ENCODE measurements around the gene PGS1.
"Not testable (repeated sequence)": the region's sequence is repeated elsewhere in the genome, so short reads cannot be mapped to it uniquely, and the experiment has no call there.

PGS1 gene

DNA sequence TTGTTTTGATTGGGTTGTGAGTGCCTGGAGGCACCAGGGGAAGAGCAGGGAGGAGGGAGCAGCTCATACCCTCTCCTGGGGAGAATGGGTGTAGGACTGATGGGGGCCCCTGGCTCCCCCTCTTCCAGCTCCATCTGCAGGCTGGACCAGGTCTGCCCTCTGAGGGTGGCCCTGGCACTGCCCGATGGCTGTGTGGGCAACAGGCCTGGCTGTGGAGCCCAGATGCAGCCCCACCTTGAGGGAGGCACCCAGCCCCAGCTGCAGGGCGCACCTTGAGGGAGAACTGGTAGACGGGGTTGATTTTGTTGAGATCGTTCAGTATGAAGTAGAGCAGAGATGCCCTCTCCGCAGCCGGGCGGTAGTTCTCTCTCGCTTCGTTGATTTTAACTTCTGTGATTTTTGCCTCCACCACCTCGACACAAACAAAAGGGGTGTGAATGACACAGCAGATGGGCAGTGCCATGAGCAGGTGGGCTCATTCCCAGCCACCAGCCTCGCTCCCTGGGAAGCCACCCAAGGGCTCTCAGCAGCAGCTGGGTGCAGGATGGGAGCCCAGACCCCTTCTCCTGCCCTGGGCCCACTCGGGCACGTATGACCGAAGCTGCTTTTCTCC is 71.6 kb downstream of the PGS1 start:
- no peak for DNase-seq

DNA sequence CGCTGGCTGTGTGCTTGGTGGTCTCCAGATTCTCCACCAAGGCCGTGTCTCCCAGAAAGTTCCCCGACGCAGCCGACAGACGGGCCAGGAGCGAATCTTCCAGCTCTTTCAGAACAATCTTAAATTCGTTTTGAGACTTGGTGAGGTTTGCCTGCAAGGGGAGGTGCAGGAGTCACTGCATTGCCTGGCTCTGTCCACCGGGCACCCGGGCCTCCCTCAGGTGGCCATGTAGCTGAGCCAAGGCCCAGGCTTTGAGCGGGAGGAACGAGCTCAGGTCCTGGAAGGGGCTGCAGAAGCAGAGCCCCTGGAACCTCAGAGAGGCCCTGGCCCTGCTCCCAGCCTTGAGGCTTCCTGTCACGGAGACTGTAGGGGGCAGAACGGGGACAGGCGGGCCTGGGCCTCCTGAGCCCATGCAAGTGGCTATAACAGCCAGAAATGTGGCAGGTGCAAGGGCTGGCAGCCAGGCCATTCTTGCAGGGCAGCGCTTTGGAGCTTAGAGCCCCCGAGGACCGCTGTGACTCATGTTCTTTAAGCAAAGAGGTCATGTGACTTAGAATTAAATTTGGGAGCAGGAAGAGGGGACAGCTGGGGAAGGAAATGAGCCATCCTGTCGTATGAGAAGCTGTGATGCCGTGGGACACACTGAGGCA is 72.4 kb downstream of the PGS1 start:
- DNase-seq, result no peak

DNA sequence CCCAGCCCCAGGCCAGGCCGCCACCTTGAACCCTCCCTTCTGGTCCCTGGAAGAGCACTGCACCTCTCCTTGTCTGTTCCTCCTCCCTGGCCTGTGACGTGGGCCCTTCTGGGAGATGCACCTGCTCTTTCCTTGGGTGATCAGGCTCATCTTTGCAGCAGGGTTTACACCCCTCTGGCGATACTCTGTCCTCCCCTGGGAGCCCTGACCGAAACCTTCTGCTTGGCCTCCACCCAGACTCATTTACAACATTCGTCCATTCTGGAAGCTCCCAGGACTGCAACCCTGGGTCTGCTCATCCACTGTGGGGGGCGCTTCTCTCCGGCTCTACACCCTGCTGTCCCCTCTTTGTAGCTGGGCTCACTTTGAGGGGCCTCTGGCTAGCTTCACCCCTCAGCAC is 73.3 kb downstream of the PGS1 start:
- no peak for DNase-seq

DNA sequence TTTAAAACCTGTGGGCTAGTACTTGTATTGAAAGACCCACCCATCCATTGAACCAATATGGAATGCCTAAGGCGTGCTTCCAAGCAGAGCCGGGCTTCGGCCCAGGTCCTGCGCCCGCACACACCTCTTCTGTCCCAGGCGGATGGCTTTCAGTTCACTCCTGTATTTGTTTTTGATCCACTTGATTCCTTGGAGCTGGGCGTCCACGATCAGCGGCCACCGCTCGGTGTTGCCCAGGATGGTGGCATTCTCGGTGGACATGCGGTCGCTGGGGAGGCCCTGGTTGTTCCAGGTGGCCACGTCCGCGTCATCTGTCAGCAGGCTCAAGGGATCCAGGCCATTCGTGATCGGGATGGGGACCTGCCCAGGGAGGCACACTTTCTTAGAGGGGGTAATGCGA is 75.9 kb downstream of the PGS1 start:
- DNase-seq, result no peak

DNA sequence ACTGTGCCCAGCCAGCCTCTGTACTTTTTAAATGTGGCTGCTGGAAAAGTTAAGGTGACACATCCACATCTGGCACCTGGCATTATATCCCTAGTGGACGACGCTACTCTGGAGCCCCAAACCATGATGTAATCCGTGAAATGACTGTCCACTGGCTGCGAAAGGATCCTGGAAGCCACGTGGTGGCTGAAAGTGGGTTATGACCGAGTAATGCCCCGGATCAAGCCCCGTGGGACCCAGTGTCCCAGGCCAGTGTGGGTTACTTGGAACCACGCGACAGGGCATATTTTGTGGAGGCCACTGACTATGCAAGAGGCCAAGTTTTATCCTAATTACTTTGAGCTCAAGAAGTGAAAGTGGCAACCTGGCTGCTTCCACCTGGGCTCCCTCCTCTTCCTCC is 79.6 kb downstream of the PGS1 start:
- DNase-seq, result no peak

DNA sequence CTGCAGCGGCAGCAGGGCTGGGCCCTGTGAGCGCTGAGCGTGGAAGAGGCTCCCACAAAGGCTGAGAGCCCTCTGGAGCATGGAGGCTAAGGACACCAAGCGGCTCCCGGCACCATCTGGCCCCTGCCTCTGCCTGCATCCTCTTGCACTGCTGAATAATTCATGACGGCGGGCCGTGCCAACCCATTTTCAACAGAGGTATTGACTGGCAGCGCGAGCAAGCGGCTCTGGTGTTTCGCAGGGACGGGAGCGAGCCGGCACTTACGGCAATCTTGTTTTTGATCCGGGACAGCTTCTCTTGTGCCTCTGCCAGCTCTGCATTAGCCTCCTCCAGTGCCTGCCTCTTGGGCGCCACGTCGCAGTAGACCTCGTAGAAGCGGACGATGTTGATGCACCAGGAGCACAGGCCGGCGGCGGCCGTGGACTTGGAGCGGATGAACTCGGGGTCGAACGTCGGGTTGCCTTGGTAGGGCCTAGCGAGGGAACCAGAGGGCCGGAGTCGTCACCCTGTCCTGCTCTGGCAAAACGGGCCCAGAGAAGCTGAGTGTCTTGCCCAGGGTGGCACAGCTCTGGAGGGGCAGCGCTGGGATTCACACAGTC is 80.4 kb downstream of the PGS1 start:
- DNase-seq, result no peak

DNA sequence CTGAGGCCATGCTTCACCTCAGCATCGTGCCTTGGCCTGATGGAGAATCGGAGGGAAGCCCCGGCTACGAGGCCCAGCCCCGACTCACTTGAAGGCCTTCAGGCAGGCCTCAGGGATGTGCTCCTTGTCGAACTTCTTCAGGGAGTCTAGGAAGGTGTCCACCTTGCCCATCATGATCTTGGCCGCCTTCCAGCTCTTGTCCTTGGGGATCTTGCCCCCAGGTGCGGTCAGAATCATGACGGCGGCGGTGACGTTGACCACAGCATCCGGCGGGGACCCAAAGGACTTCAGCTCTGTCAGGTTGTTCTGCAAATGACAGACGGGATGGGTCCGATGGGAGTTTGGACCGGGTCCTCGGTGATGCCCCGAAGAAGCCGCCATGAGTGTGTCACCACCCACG is 81.2 kb downstream of the PGS1 start:
- DNase-seq, result no peak

DNA sequence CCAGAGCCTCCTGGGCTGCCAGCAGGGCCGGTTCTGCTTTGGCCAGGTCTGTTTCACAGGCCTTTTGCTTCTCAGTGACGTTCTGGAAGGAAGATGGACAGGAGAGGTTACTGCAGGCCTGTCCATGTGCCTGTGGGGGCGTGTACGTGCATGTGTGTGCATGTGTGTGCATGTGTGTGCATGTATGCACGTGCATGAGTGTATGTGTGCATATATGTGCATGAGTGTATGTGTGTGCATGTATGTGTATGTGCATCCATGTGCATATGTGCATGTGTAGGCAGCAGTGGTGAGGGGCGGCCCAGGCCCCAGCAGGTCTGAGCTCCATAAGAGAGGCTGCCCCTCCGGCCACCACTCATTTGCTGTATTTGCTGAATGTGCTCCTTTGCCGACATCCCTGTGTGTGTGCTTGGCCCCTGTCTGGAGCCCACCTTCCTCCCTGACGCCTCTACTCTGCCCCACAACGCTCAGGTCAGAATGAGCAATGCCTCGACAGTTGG is 81.8 kb downstream of the PGS1 start:
- no peak for DNase-seq

DNA sequence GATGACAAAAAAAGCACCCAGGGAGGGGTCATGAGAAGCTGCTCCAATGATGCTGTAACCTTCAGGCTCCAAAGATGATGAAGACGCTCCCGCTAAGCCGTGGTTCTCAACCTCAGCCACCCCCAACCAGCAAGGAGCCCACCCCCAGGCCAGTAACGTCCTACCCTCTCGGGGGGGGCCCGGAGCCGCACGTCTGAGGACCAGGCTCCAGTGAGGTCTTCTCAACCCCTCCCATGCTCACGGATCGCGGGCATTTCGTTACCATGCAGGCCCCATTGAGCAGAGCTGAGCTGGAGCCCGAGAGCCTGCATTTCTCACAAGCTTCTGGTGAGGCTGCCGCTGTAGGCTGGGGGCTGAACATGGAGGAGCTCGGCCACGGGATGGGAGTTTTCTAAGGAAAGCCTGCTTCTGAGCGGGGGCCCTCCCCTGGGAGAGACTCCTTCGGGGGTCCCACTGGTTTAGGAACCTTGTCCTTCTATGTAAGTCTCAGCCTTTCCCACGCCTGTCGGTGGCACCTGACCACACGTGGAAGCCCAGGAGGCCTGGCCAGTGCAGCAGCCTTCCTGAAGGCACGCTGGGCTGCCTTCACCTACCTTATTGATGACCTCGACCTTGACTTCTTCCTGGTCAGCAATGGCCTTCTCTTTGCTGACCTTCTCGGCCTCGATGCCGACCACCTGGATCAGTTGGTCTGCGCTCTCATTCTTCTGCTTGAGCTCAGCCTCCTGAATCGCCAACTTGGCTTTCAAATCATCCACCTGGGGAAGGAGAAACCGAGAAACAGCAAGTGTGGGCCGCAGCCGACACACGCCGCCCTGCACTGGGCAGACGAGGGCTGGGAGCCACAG is 82.7 kb downstream of the PGS1 start:
- DNase-seq, result no peak

DNA sequence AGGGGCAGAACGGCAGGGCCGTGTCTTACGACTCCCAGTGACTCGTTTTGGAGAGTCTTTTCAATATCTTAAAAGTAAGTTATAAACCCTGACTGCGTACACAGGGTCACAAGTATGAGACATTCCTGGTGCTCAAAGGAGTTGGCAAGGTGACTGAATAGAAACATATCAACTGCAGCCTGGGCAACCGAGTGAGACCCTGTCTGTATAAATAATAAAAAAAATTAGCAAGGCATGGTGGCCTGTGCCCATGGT is 83.3 kb downstream of the PGS1 start:
- DNase-seq, result no peak

DNA sequence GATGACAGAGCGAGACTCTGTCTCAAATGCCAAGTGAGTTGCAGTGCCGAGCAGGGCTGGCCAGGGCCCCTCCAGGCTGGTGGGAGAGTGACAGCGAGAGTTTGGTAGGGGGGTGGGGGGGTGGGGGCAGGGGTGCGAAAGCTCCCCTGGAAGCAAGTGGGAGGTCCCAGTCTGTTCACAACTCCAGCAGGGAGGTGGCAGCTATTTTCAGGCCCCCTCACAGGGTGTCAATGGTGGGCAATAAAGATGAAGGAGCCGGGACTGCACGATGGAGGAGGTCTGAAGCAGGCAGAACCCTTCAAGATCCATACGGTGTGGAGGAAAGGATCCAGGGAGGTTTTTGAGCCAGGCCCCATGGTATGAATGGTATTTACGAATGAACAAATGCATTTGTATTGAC is 83.7 kb downstream of the PGS1 start:
- no peak for DNase-seq

DNA sequence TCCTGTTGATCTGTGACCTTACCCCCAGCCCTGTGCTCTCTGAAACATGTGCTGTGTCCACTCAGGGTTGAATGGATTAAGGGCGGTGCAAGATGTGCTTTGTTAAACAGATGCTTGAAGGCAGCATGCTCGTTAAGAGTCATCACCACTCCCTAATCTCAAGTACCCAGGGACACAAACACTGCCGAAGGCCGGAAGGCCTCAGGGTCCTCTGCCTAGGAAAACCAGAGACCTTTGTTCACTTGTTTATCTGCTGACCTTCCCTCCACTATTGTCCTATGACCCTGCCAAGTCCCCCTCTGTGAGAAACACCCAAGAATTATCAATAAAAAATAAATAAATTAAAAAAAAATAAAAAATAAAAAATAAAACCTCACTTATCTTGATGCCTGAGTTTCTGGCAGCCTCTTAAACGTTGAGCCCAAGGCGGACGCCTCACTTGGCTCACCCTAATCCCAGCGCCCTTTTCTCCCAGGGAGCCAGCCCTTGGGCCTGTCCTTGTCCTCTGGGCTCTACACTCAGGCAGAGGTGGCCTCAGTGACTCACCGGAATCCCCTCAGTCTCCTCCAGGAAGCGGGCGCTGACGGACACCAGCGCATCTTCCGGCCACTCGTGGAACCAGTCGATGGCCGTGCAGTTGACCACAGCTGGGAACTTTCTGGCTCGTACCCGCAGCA is 87.8 kb downstream of the PGS1 start:
- DNase-seq, result not testable (repeated sequence)

DNA sequence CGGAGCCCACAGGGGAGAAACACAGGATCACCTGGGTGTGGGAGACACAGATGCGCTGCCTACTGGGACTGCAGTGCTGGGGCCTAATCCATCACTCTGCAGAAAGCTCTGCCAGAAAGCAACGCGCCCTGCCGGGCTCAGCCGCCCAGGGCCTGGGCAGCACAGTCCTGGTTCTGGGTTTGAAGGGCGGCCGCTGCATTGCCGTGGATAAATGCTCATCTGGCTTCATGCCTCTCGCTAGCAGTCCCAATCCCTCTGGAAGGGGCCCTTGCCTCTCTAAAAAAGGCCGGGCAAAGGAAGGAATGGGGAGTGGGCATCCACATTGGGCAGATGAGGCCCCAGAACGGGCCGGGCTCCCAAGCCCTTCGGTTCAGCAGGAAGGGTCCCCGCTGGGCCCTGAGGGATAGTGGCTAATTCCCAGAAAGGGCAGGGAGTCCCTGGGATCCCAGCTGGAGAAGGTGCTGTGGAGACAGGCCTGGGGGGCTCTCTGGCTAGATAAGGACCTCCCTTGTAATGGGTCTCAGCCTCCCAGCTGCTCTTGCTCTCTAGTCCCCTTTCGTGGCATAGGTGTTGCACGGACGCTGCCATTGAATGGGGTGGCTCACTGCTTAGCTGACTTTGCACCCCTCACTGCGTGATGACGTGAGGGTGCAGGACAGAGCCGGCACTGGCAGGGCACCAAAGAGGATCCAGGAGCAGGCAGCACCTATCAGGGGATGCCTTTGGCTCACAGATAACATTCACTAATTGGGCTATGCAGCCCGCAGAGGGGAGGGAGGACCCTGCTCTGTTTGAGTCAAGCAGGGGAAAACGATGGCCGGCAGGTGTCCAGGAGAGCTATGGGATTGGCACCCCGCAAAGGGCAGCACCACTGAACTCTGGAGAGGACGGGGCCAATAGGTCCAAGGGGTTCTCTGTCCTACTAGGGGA is 88.6 kb downstream of the PGS1 start:
- no peak for DNase-seq

DNA sequence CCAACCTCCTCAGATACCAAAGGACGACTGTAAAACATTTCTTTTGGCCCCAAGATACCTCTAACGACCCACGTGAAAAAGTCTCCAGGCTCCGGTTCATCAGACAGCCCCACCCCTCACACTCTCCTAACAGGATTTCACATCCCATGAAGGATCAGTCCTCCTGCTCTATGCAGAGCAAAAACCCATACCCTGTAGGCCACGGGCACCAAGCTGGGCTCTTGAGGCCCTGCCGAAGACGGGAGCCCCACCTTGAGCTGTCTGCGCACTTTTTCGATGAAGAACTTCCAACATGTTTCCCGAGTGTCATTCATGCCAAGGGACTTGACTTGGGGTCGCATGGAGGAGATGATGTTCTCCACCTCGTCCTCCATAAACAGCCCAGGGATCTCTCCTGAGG is 89.9 kb downstream of the PGS1 start:
- no peak for DNase-seq

DNA sequence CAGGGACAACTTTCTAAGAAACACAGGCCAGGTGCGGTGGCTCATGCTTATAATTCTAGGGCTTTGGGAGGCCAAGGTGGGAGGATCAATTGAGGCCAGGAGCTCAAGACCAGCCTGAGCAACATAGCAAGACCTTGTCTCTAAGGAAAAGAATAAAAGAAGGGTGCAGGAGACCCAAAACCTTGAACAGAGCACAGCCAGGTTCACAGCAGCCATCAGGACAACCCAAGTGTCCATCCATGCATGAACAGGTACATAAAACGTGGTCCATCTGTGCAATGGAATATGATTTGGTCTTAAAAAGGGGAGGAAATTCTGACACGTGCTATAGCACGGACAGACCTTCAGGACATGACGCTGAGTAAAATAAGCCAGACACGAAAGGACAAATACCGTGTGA is 91.0 kb downstream of the PGS1 start:
- no peak for DNase-seq

DNA sequence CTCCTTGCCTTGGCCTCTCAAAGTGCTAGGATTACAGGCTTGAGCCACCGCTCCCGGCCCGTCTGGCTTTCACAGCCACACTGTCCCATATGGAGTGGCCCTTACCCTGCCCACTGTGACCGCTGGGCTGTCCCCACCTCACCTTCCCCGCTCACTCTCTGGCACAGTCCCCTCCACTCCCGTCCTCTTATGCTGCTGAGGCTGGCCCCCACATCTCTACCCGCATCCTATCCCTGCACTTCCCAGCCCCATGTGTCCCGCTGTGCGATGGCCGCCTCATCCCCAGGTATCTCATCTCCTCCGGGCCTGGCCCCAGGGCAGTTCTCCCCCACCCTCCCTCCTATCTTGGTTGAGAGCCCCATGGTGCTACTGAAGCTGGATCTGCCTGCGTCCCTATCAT is 93.2 kb downstream of the PGS1 start:
- DNase-seq, result no peak

DNA sequence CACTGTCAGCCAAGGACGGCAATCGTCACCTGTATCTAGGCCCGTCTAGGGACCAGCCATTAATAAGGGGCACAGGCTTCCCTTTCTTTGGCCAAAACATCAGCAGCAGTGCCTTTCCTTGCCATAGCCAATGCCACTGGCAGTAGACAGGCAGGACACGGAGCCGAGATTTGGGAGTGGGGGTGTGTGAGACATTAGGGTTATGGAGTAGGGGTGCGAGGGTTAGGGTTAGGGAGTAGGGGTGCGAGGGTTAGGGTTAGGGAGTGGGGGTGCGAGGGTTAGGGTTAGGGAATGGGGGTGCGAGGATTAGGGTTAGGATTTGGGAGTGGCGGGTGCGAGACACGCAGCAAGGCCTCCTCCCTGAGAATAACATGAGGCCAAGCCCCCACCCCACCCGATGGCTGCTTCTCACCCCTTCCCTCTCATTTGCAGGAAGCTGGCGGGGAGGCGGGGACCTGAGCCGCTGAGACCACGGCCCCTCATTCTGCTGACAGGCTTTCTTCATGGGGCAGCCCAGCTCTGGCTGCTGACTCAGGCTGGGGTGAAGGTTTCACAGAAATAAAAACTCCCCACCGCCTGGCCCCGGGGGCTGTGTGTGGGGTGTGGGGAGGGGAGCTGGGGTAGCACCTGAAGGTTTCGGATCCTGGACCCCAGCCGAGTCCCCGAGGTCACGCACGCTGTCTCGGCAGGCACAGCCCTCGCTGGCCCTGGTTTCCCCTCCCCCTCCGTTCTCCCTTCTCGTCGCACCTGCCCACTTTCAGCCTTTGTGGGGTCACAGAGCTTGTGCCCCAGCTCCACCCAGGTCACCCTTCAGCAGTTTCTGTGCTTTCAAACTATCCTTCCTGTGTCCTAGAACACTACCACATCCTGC is 93.8 kb downstream of the PGS1 start:
- no peak for DNase-seq

DNA sequence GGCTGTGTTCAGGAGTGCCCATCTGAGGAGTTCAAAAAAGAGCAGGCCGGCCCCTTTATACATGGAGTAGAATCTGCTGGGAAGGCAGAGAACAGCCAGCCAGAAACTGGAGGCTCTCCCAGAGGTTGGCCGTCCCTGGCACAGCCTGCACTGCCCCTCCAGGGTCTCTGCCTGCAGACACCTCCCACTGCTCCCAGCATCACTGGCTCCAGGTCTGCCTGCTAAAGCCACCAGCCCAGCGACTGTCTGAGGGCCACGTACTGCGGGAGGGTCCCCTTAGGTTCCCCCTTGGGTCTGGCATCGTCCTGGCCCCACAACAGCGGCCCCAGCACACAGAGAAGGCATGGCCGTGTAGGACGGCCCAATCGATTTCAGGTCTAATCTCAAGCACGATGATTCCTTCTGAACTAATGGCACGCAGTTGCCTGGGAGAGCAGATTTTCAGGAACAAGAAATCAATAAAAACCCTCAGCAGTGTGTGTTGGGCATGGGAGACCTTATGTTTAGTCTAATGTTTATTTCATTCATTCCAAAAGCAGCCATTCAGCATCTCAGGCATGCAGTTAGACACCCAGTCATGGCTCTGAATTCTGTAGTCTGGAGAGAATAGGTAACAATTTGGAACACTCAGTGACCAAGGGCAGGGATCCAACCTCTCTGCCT is 95.6 kb downstream of the PGS1 start:
- no peak for DNase-seq
